GM06990 (cell line): ENCODE data around the gene PDZD2.

ENCODE experiments used
- DNase-seq: peaks from one replicate; pipeline ENCODE4 v3.0.0-alpha.2; 2011; ENCODE audit not compliant: insufficient read length; ENCODE audit errors: extremely low read depth
- H3K27me3 ChIP-seq: replicated peaks from 2 replicates; pipeline ENCODE4 v1.6.0; 2011; ENCODE audit warnings: low read length; ENCODE audit not compliant: control insufficient read depth, insufficient read depth
- H3K36me3 ChIP-seq: 2 replicates; pipeline ENCODE4 v1.5.1; 2011; ENCODE audit warnings: low read length; ENCODE audit not compliant: control insufficient read depth, insufficient read depth
- H3K4me3 ChIP-seq: replicated peaks from 2 replicates; pipeline ENCODE4 v1.5.1; 2011; ENCODE audit warnings: low read depth, mild to moderate bottlenecking, control low read depth, low read length
- TF ChIP-seq, protein P1 (sequence below): IDR thresholded peaks from 2 replicates; pipeline ENCODE4 v1.5.1; 2011; ENCODE audit warnings: low read length, control low read depth, mild to moderate bottlenecking, inconsistent platforms; ENCODE audit not compliant: insufficient read depth, poor library complexity, severe bottlenecking

PDZD2 gene

DNA sequence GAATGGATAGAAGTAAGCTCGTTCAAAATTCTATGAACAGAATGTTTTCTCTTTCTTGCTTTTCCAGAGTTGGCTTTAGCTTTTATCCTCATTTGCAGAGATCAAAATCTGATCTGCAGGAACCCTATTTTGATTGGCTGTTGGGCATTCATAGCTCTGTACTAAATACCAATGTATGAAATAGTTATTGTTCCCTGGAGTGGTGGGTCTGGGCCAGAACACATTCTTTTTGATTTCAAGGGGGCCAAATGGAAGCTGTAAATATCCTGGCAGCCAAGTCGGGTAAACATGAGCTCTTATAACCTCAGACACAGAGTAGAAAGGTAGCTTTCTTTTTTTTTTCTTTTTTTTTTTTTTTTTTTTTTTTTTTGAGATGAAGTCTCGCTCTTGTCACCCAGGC is 241.5 kb downstream of the PDZD2 start:
- TF ChIP-seq, protein P1, sequence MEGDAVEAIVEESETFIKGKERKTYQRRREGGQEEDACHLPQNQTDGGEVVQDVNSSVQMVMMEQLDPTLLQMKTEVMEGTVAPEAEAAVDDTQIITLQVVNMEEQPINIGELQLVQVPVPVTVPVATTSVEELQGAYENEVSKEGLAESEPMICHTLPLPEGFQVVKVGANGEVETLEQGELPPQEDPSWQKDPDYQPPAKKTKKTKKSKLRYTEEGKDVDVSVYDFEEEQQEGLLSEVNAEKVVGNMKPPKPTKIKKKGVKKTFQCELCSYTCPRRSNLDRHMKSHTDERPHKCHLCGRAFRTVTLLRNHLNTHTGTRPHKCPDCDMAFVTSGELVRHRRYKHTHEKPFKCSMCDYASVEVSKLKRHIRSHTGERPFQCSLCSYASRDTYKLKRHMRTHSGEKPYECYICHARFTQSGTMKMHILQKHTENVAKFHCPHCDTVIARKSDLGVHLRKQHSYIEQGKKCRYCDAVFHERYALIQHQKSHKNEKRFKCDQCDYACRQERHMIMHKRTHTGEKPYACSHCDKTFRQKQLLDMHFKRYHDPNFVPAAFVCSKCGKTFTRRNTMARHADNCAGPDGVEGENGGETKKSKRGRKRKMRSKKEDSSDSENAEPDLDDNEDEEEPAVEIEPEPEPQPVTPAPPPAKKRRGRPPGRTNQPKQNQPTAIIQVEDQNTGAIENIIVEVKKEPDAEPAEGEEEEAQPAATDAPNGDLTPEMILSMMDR: no peak
- Histone ChIP-seq H3K36me3 (no peaks in the 10 kb centered on the region), H3K4me3 (no peak overlapping the region), H3K27me3 (no peaks in the 10 kb centered on the region)
- no peak for DNase-seq

DNA sequence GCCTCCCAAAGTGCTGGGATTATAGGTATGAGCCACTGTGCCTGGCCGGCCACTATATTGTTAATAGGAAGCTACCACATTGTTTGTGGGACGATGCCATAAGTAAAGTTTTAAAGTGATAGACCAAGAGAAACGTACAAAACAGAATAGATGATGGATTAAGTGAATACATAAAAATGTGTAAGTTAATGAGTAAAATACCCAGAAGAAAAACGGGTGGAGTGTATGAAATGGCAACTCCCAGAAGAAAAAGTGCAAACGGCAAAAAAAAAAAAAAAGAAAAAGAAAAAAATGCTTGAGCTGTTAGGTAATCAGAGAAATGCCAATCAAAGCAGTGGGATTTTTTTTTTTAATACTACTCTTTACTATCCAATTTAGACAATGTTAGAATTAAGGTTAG is 246.0 kb downstream of the PDZD2 start:
- TF ChIP-seq, protein P1: no peak
- Histone ChIP-seq H3K36me3 (no peaks in the 10 kb centered on the region), H3K4me3 (no peak overlapping the region), H3K27me3 (no peaks in the 10 kb centered on the region)
- DNase-seq: no peak

DNA sequence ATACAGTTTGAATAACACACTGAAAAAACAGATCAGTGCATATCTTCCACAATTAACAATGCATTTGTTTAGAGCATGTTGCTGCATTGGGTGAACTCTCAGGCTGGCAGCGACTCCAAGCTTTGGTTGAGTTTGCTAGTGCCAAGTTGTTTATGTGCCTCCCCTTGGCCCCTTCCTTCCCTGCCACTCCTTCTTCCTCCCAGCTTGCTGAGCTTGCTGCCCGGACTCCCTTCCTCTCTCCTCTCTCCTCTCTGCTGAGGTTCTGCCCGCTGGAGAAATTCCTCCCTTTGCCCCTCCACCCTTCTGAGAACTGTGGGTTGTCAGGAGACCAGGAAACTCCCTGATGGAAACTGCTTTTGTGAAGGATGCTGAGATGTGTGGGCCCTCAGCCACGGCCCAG is 247.3 kb downstream of the PDZD2 start:
- TF ChIP-seq, protein P1: no peak
- DNase-seq: no peak
- no peak overlapping the region for H3K4me3 ChIP-seq
- H3K36me3 ChIP-seq: no peaks in the 10 kb centered on the region
- H3K27me3 ChIP-seq: no peaks in the 10 kb centered on the region

DNA sequence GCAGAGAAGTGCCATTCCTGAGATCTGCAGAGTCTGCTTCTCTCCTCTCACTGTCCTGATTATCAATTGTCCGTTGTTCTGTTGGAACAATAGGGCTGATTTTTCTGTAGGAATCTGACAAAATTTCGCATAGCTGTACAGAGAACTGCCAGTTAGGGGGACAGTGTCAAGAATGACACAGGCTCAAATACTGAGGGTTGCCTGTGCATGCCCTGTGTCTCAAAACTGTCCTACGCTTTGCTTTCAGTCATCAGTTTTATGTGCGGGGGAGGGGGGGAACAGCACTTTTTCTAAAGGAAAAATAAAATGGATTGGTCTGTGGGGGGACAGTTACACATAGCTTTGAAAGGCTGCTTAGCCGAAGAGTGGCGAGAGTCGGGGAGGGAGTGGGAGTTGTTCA is 248.6 kb downstream of the PDZD2 start:
- no peaks in the 10 kb centered on the region for H3K27me3 ChIP-seq
- H3K4me3 ChIP-seq: no peak overlapping the region
- no peak for DNase-seq
- no peaks in the 10 kb centered on the region for H3K36me3 ChIP-seq
- TF ChIP-seq, protein P1: no peak

DNA sequence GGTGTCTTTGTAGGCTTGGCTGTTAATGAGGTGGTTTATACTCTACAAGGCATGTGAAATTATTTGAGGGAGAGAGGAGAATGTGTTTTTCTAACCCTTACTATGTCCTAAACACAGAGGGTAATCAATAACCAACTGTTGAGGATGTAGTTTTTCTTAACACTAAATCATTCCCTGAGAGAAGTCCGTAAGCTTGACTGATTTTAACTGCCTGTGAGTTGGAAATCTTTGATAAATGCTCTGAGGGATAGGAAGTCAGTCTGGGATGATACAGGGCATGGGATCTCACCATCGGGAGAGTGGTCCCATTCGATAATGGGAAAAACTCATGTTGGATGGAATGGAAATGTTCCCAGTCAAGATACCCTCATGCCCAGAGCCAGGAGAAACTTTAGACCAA is 249.6 kb downstream of the PDZD2 start:
- DNase-seq: no peak
- H3K36me3 ChIP-seq: no peaks in the 10 kb centered on the region
- H3K27me3 ChIP-seq: no peaks in the 10 kb centered on the region
- TF ChIP-seq, protein P1: no peak
- no peak overlapping the region for H3K4me3 ChIP-seq

DNA sequence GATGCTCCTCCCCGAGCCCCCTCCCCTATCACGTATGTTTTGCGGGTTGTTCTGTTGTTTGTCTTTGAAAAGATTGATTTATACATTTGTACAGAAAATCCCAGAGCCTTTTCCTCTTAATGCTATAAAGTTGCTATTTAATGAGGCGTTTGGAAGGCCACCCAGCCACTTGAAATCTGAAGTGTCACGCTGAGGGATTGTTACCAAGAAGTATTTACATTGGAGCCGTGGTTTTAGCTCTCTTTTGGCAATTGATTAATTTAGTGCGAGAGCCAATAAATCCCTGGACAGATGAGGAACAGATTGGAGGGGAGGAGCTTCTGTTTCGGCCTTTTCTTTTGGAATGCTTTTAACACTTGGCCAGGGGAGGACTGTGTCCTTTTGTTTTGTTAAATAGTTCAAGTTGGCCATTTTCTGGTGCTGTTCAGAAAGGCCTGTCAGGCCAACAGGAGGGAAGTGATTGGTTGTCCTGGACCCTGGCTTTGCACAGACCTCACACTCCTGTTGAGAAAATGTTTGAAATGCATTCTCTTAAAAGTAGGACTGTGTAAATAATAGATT is 250.2 kb downstream of the PDZD2 start:
- Histone ChIP-seq H3K4me3 (no peak overlapping the region), H3K27me3 (no peaks in the 10 kb centered on the region), H3K36me3 (no peaks in the 10 kb centered on the region)
- TF ChIP-seq, protein P1: no peak
- no peak for DNase-seq
